HepG2 (cell line): ENCODE measurements around the gene SEPTIN10. TPM values are rescaled to one million over a fixed set of nuclear protein-coding genes. Genes with fewer than 3 reads are reported as not detected.

Source experiments
- CENPX ChIP-seq: sonication (generic); formaldehyde crosslinking; IDR thresholded peaks from 2 replicates; pipeline ENCODE4 v1.9.0; 2021; ENCODE audit warnings: mild to moderate bottlenecking, missing genetic modification reagents, moderate library complexity
- CREB3 ChIP-seq: sonication (generic); formaldehyde crosslinking; IDR thresholded peaks from 2 replicates; pipeline ENCODE4 v1.5.0; 2020; ENCODE audit warnings: missing genetic modification reagents
- ELF4 ChIP-seq: sonication (generic); formaldehyde crosslinking; IDR thresholded peaks from 2 replicates; pipeline ENCODE4 v1.5.0; 2020; ENCODE audit warnings: missing genetic modification reagents, mild to moderate bottlenecking, moderate library complexity, borderline replicate concordance
- HMG20A ChIP-seq: IDR thresholded peaks from 2 replicates; pipeline ENCODE4 v1.6.1; 2016; ENCODE audit warnings: borderline replicate concordance
- HOXA7 ChIP-seq: sonication (generic); formaldehyde crosslinking; IDR thresholded peaks from 2 replicates; pipeline ENCODE4 v1.8.1; 2022; ENCODE audit warnings: mild to moderate bottlenecking, missing genetic modification reagents, moderate library complexity
- IKZF5 ChIP-seq: IDR thresholded peaks from 2 replicates; pipeline ENCODE4 v1.6.1; 2018; ENCODE audit warnings: missing genetic modification reagents, mild to moderate bottlenecking, missing compliant biosample characterization
- JUND ChIP-seq: sonication (generic); formaldehyde crosslinking; IDR thresholded peaks from 2 replicates; pipeline ENCODE4 v1.8.0; 2022; ENCODE audit warnings: mild to moderate bottlenecking, missing genetic modification reagents
- NCOA2 ChIP-seq: sonication (generic); formaldehyde crosslinking; IDR thresholded peaks from 2 replicates; pipeline ENCODE4 v1.8.0; 2022; ENCODE audit warnings: inconsistent platforms
- PCBP2 ChIP-seq: fragments of 200-400 bp; formaldehyde crosslinking; optimal IDR thresholded peaks from 2 replicates; pipeline ENCODE3; 2018; ENCODE audit warnings: low read length, low read depth; ENCODE audit not compliant: poor library complexity, severe bottlenecking
- PRDM4 ChIP-seq: sonication (generic); formaldehyde crosslinking; IDR thresholded peaks from 2 replicates; pipeline ENCODE4 v1.9.0; 2021; ENCODE audit warnings: missing genetic modification reagents, borderline replicate concordance
- SIN3A ChIP-seq: IDR thresholded peaks from 2 replicates; pipeline ENCODE4 v1.6.1; 2011; ENCODE audit warnings: low read depth, mild to moderate bottlenecking, control low read depth, low read length, borderline replicate concordance
- SKIL ChIP-seq: sonication (generic); formaldehyde crosslinking; IDR thresholded peaks from 2 replicates; pipeline ENCODE4 v1.8.0; 2022; ENCODE audit warnings: missing genetic modification reagents, mild to moderate bottlenecking, moderate library complexity, borderline replicate concordance
- TARDBP ChIP-seq: sonication (generic); formaldehyde crosslinking; IDR thresholded peaks from 2 replicates; pipeline ENCODE4 v1.8.0; 2022; ENCODE audit warnings: mild to moderate bottlenecking, missing genetic modification reagents
- ZBTB1 ChIP-seq: sonication (generic); formaldehyde crosslinking; IDR thresholded peaks from 2 replicates; pipeline ENCODE4 v1.4.0; 2020; ENCODE audit warnings: missing genetic modification reagents, borderline replicate concordance
- ZBTB10 ChIP-seq: sonication (generic); formaldehyde crosslinking; IDR thresholded peaks from 2 replicates; pipeline ENCODE4 v1.4.0; 2020; ENCODE audit warnings: missing genetic modification reagents, borderline replicate concordance
- ZNF354B ChIP-seq: sonication (generic); formaldehyde crosslinking; IDR thresholded peaks from 2 replicates; pipeline ENCODE4 v1.8.0; 2022; ENCODE audit warnings: mild to moderate bottlenecking, missing genetic modification reagents
- ZNF619 ChIP-seq: sonication (generic); formaldehyde crosslinking; IDR thresholded peaks from 2 replicates; pipeline ENCODE4 v1.4.0; 2020; ENCODE audit warnings: mild to moderate bottlenecking, missing genetic modification reagents
- ZNF672 ChIP-seq: sonication (generic); formaldehyde crosslinking; IDR thresholded peaks from 2 replicates; pipeline ENCODE4 v1.8.1; 2022; ENCODE audit warnings: missing genetic modification reagents
- ZNF703 ChIP-seq: sonication (generic); formaldehyde crosslinking; IDR thresholded peaks from 2 replicates; pipeline ENCODE4 v1.5.1; 2020; ENCODE audit warnings: missing genetic modification reagents, mild to moderate bottlenecking, moderate library complexity, borderline replicate concordance
- polyA plus RNA-seq, 8 experiments: library from polyadenylated mRNA; depleted of rRNA in 3 of 8; stranded (reverse) in 7 of 8; unstranded in 1 of 8; fragments of >200 nt; fragmentation: Illumina TruSeq in 4 of 8; extraction: Trizol in 4 of 8; gene quantifications; 2 replicates each; pipeline versions ENCODE4 v1.2.1 to v1.2.3, GENCODE V29; 2011 to 2016; ENCODE audit warnings: low read depth in 4 of 8, missing spikeins in 1 of 8, mixed read lengths in 1 of 8; ENCODE audit not compliant: insufficient read depth in 1 of 8
- total RNA-seq, 5 experiments: library from RNA; depleted of rRNA; stranded (reverse); fragments of >200 nt; fragmentation: Illumina TruSeq; extraction: Trizol; gene quantifications; 2 replicates each; pipeline ENCODE4 v1.2.3, GENCODE V29; 2016; ENCODE audit warnings: low read depth in 1 of 5

SEPTIN10 gene
- total and polyA plus RNA-seq, 2 of the 13 experiments (the other 11 are each of a cell fraction or from before 2014, with no cell fraction given), result 45.8 to 67.5 TPM

- TF ChIP-seq ZBTB10 (CRISPR knock-in tag) (no peak), ZNF619 (CRISPR knock-in tag) (0 out of 2 replicates have a peak, but pooled peaks have one; percentile 41), ZNF672 (CRISPR knock-in tag) (no peak), ZNF354B (CRISPR knock-in tag) (0 out of 2 replicates have a peak, but pooled peaks have one; percentile 13), PCBP2 (no peak), ZBTB1 (CRISPR knock-in tag) (no peak), HOXA7 (CRISPR knock-in tag) (no peak), CENPX (CRISPR knock-in tag) (no peak), ZNF703 (0 out of 2 replicates have a peak, but pooled peaks have one; percentile 51), SKIL (CRISPR knock-in tag) (no peak), CREB3 (CRISPR knock-in tag) (no peak), IKZF5 (CRISPR knock-in tag) (no peak; the same call in 1 of the 2 replicates), NCOA2 (CRISPR knock-in tag) (no peak), TARDBP (CRISPR knock-in tag) (no peak; the same call in 1 of the 2 replicates), SIN3A (no peak), JUND (CRISPR knock-in tag) (no peak), PRDM4 (CRISPR knock-in tag) (no peak), ELF4 (0 out of 2 replicates have a peak, but pooled peaks have one; percentile 55), HMG20A (no peak)
Measured at GRCh38 chr2:109645412-109646184, 31.8 kb upstream of the SEPTIN10 start (continued).
